GM21515 (cell line): ENCODE measurements around the gene RHOG.

Source experiments
- ATAC-seq: cut with Tn5 transposase; IDR thresholded peaks from one replicate; pipeline ENCODE4 v1.9.1; 2021; ENCODE audit not compliant: unreplicated experiment

RHOG gene

GRCh38 chr11:3860375-3860774 is 19.6 kb upstream of the RHOG start:
- no peak for ATAC-seq

DNA sequence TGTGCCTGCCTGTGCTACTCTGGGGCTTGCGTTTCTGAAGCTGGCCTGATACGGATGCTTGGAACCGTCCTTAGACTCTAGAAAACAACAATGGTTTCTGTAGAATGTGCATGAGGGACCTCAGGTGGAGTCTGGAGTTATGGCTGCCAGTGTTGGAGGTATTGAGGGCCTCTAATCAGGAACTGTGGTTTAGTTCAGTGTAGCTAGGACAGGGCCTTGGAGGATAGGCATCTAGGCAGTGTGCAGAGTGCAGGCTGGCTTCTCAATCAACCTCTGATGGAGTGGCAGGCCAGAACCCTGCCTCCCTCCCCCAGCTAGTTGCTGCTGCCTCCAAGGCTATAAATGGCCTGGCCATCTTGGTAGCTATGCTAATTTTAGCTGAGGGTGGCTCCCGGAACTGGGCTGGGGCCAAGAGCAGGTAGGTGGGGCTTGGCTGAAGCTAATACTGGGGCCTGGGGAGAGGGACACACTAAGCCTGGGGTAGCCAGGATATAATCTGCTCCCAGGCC is 18.7 kb upstream of the RHOG start:
- peak; percentile 36 for ATAC-seq

GRCh38 chr11:3857628-3858027 is 16.9 kb upstream of the RHOG start:
- no peak for ATAC-seq

GRCh38 chr11:3856856-3857553 is 16.2 kb upstream of the RHOG start:
- no peak for ATAC-seq

DNA sequence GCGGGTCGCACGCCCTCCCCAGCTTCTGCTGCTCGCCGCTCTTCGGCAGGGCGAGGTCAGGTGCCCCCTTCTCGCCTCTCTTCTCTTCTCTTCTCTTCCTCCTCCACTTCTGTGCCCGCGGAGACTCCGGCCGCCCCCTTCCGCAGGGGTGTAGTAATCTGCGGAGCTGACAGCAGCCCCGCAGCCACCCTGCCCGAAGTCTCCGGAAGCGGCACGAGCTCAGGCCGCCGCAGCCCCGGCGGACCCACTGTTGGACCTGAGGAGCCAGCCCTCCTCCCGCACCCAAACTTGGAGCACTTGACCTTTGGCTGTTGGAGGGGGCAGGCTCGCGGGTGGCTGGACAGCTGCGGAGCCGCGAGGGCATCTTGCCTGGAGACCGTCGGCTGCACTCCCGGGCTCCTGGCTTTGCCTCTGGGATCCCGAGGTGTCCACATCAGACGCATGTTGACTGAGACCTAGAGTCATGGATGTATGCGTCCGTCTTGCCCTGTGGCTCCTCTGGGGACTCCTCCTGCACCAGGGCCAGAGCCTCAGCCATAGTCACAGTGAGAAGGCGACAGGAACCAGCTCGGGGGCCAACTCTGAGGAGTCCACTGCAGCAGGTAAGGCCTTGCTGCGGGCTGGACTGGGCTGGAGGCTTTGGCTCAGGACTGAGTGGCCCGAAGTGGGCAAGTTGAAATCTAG is 15.2 kb upstream of the RHOG start:
- peak; percentile 19 for ATAC-seq

- peak; percentile 61 for ATAC-seq
Measured at GRCh38 chr11:3854977-3855807, 14.4 kb upstream of the RHOG start, which contains the start of gene STIM1. Gene STIM1 (plus strand): TSS chr11:3855664. CDS start chr11:3856271, 607 bp downstream.

DNA sequence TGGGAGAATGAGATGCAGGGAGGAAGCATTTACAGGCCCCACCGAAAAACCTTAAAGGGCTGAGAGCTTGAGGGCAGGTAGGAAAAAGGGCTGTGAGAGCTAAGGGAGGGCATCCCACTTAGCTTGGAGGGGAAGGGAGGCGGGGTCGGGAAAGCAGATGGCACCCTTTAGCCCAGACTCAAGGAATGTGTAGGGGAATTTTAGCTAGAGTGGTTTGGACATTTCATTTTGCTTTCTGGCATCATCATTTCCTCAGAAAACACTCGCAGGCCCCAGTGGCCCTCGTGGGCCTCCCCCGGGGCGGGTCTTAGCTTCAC is 13.9 kb upstream of the RHOG start:
- ATAC-seq: no peak

- peak; percentile 34 for ATAC-seq
Measured at GRCh38 chr11:3853899-3854659, 13.3 kb upstream of the RHOG start.

GRCh38 chr11:3853545-3853842 is 12.7 kb upstream of the RHOG start:
- ATAC-seq: no peak

DNA sequence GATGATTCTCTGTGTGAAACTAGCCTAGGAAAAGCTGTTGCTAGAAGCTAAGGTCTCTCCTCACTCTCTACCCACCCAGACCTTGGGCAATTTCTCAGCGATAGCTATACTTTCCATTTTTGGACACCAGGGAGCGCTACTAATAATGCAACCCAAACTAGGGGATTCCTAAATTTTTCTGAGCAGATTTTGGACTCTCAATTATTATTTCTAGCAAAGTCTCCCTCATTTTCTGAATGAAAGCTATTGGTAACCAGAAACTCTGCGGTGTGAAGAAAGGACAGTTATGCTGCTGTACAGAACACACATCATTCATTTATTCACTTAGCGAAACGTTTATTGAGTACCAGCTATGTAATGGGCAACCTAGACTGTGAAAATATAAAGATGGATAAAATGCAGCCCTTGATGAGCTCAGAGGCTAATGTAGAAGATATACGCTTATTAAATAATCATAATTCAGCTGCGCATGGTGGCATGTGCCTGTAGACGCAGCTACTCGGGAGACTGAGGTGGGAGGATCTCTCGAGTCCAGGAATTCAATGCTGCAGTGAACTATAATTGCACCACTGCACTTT is 8.6 kb upstream of the RHOG start:
- no peak for ATAC-seq

DNA sequence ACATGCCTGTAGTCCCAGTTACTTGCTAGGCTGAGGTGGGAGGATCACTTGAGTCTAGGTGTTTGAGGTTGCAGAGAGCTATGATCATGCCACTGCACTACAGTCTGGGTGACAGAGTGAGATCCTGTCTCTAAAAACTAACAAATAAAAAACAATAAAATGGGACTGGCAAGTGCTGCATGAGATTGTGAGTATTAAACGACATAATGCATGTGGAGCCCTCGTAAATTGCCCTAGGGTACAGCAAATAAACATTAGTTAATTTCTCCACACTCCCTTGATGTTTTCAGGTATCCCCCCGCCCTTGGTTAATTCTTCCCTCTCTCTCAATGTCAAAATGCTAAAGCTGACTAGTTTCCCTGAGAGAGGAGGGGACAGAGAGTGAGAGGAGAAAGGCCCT is 4.9 kb upstream of the RHOG start:
- ATAC-seq: no peak

DNA sequence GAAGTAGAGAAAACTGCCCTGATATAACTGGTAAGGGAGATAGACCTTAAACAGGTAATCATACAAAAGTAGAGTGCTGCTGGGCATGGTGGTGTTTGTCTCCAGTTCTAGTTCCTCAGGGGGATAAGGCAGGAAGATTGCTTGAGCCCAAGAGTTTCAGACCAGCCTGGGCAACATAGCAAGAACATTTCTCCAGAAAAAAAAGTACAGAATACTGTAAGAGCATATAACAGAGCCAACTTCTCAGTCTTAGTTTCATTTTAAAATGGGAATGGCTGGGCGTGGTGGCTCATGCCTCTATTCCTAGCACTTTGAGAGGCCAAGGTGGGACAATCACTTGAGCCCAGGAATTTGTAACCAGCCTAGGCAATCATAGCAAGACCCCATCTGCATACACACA is 4.5 kb upstream of the RHOG start:
- ATAC-seq: no peak

DNA sequence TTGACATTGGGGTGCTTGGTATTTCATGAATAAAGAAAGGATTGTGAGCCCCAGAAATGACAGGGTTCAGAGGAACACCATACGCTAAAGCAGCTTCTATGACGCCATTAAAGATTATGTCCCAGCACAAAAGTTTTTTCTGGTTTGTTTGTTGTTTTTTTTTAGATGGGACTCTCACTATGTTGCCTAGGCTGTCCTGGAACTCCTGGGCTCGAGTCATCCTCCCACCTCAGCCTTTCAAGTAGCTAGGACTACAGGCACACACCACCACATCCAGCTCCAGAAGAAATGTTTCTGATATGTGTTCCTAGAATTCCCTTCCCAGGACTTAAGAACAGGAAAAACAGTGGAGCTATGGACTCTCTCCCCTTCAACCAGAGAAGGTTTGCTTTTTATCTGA is 2.6 kb upstream of the RHOG start:
- ATAC-seq: no peak

GRCh38 chr11:3841426-3842350 is 929 bp upstream of the RHOG start:
- ATAC-seq: peak; percentile 51

GRCh38 chr11:3840004-3840869 is 522 bp downstream of the RHOG start:
- no peak for ATAC-seq

- ATAC-seq: no peak
Measured at GRCh38 chr11:3838504-3838903, 2.3 kb downstream of the RHOG start.

- no peak for ATAC-seq
Measured at GRCh38 chr11:3837793-3838192, 3.0 kb downstream of the RHOG start.

GRCh38 chr11:3836903-3837302 is 3.9 kb downstream of the RHOG start:
- ATAC-seq: no peak

DNA sequence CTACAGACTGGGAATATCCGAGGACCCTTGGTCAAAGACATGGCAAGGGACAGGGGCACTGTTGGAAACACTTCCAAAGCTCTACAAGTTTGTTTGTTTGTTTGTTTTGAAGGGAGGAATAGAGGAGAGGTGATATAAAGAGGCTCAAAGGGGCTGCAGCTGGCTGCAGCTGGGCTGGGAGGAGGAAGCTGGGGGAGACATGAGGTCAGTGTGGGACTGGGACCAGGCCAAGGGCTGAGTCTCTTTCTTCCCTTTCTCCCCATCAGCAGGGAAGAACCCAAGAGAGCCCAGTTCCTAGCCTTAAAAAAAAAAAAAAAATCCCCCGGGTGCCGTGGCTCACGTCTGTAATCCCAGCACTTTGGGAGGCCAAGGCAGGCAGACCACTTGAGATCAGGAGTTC is 5.0 kb downstream of the RHOG start:
- no peak for ATAC-seq
